Fibroblast of mammary gland (primary cell): ENCODE measurements around the gene RAB26.
"Not testable (repeated sequence)": the region's sequence is repeated elsewhere in the genome, so short reads cannot be mapped to it uniquely, and the experiment has no call there.

Experiments
- DNase-seq: peaks from one replicate; pipeline ENCODE4 v3.0.0-alpha.2; 2010; ENCODE audit warnings: low read depth
- H3K4me3 ChIP-seq: 2 replicates; pipeline ENCODE4 v1.5.1; 2011; ENCODE audit warnings: low read depth, mild to moderate bottlenecking, low read length, moderate library complexity; ENCODE audit not compliant: control insufficient read depth
- TF ChIP-seq, protein P1 (sequence below): conservative IDR thresholded peaks from 2 replicates; pipeline ENCODE4 v1.5.1; 2011; ENCODE audit warnings: low read depth, low read length, inconsistent platforms; ENCODE audit not compliant: control insufficient read depth, insufficient read depth

RAB26 gene

DNA sequence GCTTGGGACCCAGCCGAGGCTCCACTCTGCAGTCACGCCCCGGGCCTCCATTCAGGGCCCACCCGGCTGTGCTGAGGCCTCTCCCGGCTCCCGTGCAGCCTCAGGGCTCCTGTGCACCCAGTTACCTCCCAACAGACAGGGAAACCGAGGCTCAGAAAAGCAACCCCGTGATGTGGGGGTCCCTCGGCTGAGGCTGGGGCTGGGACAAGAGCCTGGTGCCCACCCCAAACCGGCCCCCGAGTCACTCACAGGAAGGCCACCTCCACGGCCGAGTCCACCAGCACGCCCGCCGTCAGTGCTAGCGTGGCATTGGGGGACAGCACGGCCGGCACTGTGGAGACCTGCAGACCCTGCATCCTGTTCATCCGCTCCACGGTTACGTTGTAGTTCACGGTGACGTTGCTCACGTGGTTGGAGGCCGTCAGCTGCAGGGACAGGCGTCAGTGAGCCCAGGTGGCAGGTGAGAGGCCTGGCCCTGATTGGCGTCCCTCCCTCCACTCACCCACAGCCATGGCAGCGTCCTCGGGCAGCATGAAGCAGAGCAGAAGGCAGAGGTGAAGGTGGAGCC, 35.8 kb upstream of the RAB26 start:
- not testable (repeated sequence) for H3K4me3 ChIP-seq, DNase-seq

DNA sequence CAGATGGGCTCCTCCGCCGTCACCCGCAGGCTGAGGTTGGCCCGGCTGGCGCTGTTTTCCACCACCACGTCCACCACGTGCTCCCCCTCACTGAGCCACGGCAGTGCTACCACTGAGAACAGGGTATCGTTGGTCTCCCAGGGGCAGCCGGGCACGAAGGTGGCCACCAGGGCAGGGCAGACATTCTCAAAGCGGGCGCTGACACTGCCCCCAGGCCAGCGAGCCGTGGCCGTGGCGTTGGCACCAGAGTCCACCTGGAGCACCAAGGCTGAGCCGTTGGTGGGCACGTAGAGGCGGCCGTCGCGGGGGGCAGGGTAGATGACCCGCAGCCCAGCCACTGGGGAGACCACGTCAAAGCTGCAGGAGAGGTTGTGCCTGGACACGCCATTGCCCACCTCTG, 34.2 kb upstream of the RAB26 start:
- not testable (repeated sequence) for DNase-seq, H3K4me3 ChIP-seq

DNA sequence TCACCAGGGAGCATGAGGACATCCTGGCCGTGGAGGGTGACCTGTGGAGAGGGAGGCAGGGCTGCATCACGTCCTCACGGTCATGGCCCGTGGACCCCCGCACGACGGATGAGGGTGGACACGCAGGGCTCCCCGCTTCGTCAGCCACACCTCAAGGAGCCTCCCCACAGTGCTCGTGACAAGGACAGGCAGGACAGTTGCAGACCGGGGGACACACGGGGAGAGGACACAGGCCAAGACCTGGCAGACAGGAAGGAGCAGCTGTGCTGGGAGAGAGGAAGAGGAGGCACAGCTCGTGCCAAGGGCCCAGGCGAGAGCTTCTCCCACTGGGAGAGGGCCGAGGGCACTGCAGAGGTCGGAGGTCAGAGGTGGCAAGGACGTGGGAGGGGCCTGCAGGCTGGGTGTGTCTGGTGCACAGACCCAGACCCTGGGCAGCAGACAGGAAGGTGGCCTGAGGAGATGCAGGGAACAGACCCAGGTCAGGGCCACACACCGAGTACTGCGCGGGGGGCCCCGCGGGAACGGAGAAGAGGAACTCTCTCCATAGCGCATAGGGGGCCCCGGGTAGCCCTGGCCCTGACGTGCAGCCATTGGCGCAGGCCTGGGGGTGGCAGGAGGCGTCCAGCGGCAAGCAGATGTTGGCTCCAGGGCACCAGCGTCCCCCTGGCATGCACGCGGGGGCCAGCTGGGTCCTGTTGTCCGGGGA, 33.4 kb upstream of the RAB26 start:
- DNase-seq = not testable (repeated sequence)

DNA sequence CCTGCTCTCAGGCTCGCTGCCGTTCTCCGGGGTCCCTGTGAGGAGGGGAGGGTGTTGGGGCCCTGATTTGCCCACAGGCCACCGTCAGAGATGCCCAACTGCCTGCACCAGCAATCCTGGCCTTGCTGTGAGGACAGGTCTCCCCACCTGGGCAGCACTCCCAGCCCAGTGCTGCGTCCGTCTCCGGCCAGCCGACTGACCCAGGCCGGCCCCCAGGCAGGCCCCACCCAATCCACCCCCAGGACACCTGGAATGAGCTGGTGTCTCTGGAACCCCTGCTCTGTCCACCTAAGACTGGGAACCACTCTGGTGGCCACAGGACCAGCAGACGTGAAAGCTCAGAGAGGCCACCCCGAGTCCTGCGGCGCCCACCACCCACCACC, 32.8 kb upstream of the RAB26 start:
- H3K4me3 ChIP-seq = no peak overlapping the region
- TF ChIP-seq, protein P1, sequence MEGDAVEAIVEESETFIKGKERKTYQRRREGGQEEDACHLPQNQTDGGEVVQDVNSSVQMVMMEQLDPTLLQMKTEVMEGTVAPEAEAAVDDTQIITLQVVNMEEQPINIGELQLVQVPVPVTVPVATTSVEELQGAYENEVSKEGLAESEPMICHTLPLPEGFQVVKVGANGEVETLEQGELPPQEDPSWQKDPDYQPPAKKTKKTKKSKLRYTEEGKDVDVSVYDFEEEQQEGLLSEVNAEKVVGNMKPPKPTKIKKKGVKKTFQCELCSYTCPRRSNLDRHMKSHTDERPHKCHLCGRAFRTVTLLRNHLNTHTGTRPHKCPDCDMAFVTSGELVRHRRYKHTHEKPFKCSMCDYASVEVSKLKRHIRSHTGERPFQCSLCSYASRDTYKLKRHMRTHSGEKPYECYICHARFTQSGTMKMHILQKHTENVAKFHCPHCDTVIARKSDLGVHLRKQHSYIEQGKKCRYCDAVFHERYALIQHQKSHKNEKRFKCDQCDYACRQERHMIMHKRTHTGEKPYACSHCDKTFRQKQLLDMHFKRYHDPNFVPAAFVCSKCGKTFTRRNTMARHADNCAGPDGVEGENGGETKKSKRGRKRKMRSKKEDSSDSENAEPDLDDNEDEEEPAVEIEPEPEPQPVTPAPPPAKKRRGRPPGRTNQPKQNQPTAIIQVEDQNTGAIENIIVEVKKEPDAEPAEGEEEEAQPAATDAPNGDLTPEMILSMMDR = no peak
- DNase-seq = no peak

More for the DNA sequence above, 33.4 kb upstream of the RAB26 start:
- H3K4me3 ChIP-seq = not testable (repeated sequence)

DNA sequence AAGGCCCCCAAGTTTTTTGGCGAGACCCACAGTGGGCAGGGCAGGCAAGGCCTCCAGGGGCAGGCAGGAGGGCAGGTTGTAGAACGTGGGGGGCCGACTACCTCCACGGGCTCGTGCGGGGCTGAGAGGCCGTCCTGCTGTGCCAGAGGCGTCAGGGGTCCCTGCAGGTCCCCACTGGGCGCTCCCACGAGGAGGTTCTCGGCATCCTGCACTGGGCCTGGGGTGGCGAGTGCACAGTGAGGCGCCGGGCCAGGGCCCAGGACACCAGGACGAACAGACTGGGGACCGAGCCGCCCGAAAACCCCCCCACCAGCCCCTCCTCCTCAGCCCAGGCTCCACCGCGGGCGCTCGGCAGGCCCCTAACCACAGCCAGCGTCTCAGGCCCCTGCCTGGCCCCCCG, 32.0 kb upstream of the RAB26 start:
- DNase-seq, H3K4me3 ChIP-seq: not testable (repeated sequence)

DNA sequence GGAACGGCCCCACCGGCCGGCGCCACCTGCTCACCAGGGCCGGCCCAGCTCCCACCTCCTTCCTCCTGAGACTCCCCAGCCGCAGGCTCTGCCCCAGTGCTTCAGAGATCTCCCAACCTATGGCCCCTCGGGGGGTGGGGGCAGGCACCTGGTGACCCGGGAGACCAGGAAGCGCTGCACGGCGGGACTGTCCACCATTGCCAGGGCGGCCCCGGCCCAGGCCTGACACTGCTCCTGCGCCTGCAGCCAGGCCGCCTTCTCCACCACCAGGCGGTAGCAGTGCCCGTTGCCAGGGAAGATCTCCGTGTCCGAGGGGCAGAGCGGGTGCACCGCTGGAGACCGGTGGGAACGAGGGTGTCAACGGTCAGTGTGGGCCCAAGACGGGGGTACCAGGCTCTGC, 31.1 kb upstream of the RAB26 start:
- not testable (repeated sequence) for DNase-seq, H3K4me3 ChIP-seq

DNA sequence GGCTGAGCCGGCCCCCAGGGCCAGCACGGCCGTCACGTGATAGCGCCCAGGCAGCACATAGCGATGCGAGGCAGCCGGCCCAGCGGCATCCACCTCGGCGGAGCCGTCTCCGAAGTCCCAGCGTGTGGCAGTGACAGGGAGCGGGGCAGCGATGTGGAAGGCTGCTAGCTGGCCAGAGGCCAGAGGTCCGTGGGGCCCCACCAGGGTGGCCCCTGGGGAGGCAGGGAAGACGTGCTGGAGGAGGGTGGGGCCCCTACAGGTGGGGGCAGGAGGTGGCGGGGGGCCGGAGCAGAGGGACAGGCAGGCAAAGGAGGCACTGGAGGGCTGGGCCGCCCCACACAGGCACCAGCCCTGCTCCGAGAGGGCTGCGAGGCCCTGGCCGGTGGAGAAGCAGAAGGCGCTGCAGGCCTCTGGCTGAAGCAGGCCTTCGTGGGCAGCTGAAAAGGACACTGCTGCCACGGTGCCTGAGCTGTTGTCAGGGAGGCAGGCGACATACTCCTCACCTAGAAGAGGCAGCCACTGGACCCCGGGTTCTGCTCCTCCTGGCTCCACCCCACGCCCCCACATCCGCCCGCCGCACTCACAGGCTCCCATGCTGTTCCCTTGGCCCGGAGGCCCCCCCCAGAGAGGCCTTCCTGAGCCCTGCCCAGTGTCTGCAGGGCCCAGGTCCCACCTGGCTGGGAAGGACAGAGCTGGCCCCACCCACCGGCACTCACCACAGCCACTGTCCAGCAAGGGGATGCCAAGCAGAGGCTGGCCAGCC, 30.3 kb upstream of the RAB26 start:
- H3K4me3 ChIP-seq, DNase-seq: not testable (repeated sequence)

DNA sequence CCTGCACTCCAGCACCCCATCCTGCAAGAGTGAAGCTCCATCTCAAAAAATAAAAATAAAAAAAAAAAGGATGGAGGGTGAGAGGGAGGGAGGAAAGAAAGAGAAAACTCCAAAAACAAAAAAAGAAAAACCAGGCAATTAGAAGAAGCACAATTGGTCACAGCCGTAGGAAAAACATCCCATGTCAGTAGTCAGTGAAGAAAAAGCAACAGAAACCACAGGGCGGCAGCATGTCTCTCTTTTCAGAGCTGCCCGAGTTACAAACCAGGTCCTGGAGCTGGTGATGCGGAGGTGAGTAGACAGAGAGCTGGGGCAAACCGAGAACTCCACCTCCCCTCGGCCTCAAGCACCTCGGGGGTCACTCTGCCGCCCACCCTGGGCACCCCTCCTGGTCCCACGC, 27.1 kb upstream of the RAB26 start:
- H3K4me3 ChIP-seq = not testable (repeated sequence)
- TF ChIP-seq, protein P1 = peak; percentile 45
- DNase-seq = peak; percentile 80

DNA sequence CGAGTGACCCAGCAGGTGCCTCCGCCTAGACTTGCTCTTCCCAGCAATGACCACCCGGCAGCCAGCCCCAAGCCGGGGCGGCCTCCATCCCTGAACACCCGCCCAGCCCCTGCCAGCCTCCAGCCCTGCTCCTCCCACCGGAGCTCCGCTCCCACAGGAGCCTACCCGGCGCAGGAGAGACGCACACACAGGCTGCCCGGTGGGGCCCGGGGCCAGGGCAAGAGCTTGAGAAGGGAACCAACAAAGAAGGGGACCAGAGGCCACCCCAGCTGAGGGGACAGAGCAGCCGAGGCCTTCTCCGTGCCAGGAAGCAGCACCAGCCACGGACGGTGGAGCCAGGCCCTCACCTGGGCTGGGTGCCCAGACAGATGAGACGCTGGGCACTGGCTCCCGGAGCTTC, 26.6 kb upstream of the RAB26 start:
- no peak overlapping the region for H3K4me3 ChIP-seq
- TF ChIP-seq, protein P1 = no peak
- no peak for DNase-seq

DNA sequence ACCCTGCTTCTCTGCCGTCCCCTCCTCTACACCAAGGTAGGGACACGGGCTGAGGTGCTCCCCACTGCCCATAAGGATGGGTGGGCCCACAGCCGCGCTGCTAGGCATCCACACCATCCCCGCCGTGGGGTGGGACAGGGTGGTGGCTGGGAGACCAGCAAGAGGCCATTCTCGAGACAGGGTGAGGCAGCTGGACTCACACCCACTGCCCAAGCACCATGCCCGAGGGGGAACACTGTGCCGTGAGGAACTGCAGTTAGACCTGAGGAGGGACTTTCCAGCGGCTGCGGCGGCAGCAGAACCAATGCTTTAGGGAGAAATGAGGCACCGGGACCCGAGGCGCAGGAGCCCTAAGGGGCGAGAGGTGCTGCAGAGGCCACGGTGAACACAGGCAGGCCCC, 26.0 kb upstream of the RAB26 start:
- H3K4me3 ChIP-seq = no peak overlapping the region

DNA sequence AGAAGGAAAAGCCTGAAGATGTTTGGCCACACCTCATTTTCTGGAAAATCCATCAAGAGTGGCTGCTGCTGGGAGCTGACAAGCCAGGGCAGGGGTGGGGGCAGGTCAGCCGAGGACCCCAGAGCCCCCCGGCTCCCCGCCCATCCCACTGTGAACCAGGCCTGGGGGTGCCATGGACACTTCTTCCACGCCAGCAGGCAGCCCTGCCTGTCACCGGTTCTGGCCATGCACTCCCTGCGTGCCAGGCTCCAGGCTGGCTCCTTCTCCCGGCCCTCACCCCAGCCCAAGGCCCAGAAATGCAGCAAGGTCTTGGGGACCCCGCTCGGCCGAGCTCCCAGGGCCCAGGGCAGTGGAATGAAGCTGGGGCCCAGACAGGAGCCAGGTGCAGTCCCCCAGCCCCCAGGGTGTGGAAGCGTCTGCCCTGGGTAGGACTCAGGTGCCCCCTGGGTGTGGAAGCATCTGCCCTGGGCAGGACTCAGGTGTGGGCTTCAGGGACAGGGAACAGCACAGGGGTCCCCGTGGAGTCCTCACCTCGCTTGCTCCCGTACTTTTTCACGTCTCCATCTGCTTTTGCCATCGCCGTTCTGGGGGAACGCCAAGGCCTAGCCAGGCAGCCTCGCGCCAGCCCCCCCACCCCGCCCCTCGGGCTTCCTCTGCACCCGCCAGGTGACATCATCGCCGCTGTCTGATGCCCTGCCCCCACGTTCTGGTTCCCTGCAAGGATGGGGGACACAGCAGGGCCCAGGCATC, 25.3 kb upstream of the RAB26 start:
- DNase-seq, H3K4me3 ChIP-seq: not testable (repeated sequence)

More for the DNA sequence above, 26.0 kb upstream of the RAB26 start:
- TF ChIP-seq, protein P1 = no peak
- DNase-seq = no peak

DNA sequence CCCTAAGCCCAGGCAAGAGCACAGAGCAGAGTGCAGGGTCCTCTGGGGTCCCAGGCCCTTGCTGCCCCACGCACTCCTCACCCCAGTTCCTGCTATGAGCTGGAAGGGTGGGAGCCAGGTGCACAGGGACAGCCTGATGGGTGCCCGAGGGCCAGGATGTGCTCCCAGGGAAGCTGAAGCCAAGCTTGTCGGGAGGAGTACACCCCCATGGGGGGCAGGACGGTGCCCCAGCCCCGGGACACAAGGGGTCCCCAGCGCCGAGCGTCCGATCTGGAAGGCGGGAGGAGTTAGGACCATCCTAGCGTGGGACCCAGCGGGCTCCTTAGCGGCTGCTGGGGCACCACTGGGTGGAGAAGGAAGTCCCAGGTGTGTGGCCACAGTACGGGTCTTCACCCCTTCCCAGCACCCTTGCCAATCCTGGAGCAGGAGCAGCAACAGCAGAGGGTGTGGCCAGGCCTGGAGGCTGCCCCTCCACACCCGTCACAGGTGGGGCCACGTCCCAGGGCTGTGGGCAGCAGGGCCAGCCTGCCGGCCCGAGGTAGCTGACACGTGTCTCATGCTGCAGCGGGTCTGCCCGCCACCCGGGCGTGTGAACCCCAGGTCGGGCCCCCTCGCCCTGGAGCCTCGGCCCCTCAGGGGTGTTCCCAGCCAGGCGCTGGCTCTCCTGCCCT, 24.6 kb upstream of the RAB26 start:
- not testable (repeated sequence) for H3K4me3 ChIP-seq

More for the DNA sequence above, 24.6 kb upstream of the RAB26 start:
- DNase-seq = not testable (repeated sequence)
